ENCODE measurements around the gene ME3. TPM values are rescaled to one million over a fixed set of nuclear protein-coding genes. Genes with fewer than 3 reads are reported as not detected.

The ME3 gene
- total RNA-seq, 1 experiment from 2014 or later, result 0.30 TPM

- BruUV-seq (replicated peaks), result no TSS peak
- H3K9me3 ChIP-seq (ENCODE audit: control insufficient read depth in 1 of 2, insufficient read depth in 1 of 2, low read depth in 1 of 2, low read length in 2 of 2), result no peaks in the 10 kb centered on the region
- RAD21 ChIA-PET (ENCODE audit: low non-redundant PET in 1 of 2, low total read pairs in 2 of 2, uncharacterized antibody in 2 of 2, unreplicated experiment in 2 of 2), result no interaction called here
Observed at GRCh38 chr11:86535773-86536172, 136.6 kb downstream of the ME3 start.

More at GRCh38 chr11:86535773-86536172, 136.6 kb downstream of the ME3 start:
- Histone ChIP-seq H3K27ac (ENCODE audit: low read depth, low read length) (no peak overlapping the region), H4K20me1 (ENCODE audit: insufficient read depth) (no peaks in the 10 kb centered on the region), H3K4me1 (ENCODE audit: control insufficient read depth in 1 of 2, insufficient read depth in 2 of 2, low read length in 2 of 2) (no peaks in the 10 kb centered on the region), H3K4me3 (replicated peaks in 1 of 2; ENCODE audit: low read depth in 1 of 2, low read length in 2 of 2) (no peak overlapping the region), H3K9ac (ENCODE audit: low read length) (no peak overlapping the region), H3K27me3 (ENCODE audit: insufficient read depth, low read length) (no peaks in the 10 kb centered on the region), H3K9me2 (ENCODE audit: insufficient read depth) (no peaks in the 10 kb centered on the region), H3K36me3 (ENCODE audit: control insufficient read depth in 1 of 2, insufficient read depth in 2 of 2, low read length in 2 of 2) (no peaks in the 10 kb centered on the region), H3K79me2 (ENCODE audit: insufficient read depth, low read length) (no peaks in the 10 kb centered on the region), H3K4me2 (ENCODE audit: low read length) (no peak overlapping the region), H2AFZ (ENCODE audit: low read depth, low read length, poor library complexity, severe bottlenecking) (no peak overlapping the region)
- intact Hi-C loops (cut with micrococcal nuclease), result no loop called here
- no peak for DNase-seq (ENCODE audit: low read depth, low spot score)
- TF ChIP-seq REST (IDR thresholded peaks at IDR 0.05; ENCODE audit: low read depth) (no peak), FOSL1 (IDR thresholded peaks at IDR 0.05; ENCODE audit: low read depth) (no peak), POLR2AphosphoS5 (IDR thresholded peaks at IDR 0.05; ENCODE audit: low read depth, low read length) (no peak), ZBTB33 (IDR thresholded peaks at IDR 0.05; ENCODE audit: extremely low read depth, insufficient replicate concordance, low read length) (no peak), POLR2A (IDR thresholded peaks at IDR 0.05; ENCODE audit: borderline replicate concordance, extremely low read depth, insufficient read depth, insufficient read length) (no peak), ZFX (IDR thresholded peaks at IDR 0.05) (no peak), SIN3A (IDR thresholded peaks at IDR 0.05; ENCODE audit: low read depth) (no peak), EZH2 (IDR thresholded peaks at IDR 0.05) (no peak), SRF (IDR thresholded peaks at IDR 0.05; ENCODE audit: low read depth) (no peak), EZH2phosphoT487 (IDR thresholded peaks at IDR 0.05; ENCODE audit: borderline replicate concordance) (no peak), EGR1 (IDR thresholded peaks at IDR 0.05; ENCODE audit: low read depth) (no peak), ATF3 (IDR thresholded peaks at IDR 0.05) (no peak)
- no peak for ATAC-seq
- ChIA-PET CTCF (no interaction called here), POLR2A (no interaction called here)

Measured in HCT116 (cell line).